H1 (cell line): ENCODE measurements around the gene DEAF1.

Experiments
- ASH2L ChIP-seq: fragments of 200-600, 300-600 bp; sonication (generic); IDR thresholded peaks from one replicate; pipeline ENCODE4 v1.7.1; 2017; ENCODE audit warnings: low read length
- CTCF ChIP-seq, 3 experiments: IDR thresholded peaks; 1 replicate in 2 of 3; 2 replicates in 1 of 3; pipeline versions ENCODE4 v1.5.1 to v1.6.1; 2011; ENCODE audit warnings: low read length in 3 of 3, mild to moderate bottlenecking in 3 of 3, inconsistent platforms in 2 of 3, low read depth in 1 of 3, moderate library complexity in 1 of 3; ENCODE audit not compliant: insufficient read depth in 1 of 3; ENCODE audit errors: control extremely low read depth in 1 of 3
- POLR2AphosphoS5 ChIP-seq: IDR thresholded peaks from 2 replicates; pipeline ENCODE4 v1.6.1; 2011; ENCODE audit warnings: low read depth, low read length
- SP1 ChIP-seq: IDR thresholded peaks from 2 replicates; pipeline ENCODE4 v1.6.1; 2011; ENCODE audit warnings: low read depth, low read length
- ZNF274 ChIP-seq: IDR thresholded peaks from 2 replicates; pipeline ENCODE4 v1.7.0; 2012; ENCODE audit warnings: low read length, borderline replicate concordance; ENCODE audit errors: extremely low read depth

GRCh38 chr11:626475-627307 lies 68.3 kb downstream of the DEAF1 start, which contains the start of gene SCT:
- TF ChIP-seq POLR2AphosphoS5 (no peak), CTCF (IDR thresholded peaks at IDR 0.05; ENCODE audit: control extremely low read depth in 1 of 3, insufficient read depth in 1 of 3, low read depth in 1 of 3, low read length in 3 of 3) (no peak), ASH2L (no peak), ZNF274 (no peak), SP1 (no peak)
